AG20443 (cell line): ENCODE results near the gene SHC2.
"Not testable (repeated sequence)": the region's sequence is repeated elsewhere in the genome, so short reads cannot be mapped to it uniquely, and the experiment has no call there.

Experiments
- DNase-seq: peaks from one replicate; pipeline ENCODE4 v3.0.0; 2012; ENCODE audit warnings: low spot score, mixed read lengths

Gene SHC2

DNA sequence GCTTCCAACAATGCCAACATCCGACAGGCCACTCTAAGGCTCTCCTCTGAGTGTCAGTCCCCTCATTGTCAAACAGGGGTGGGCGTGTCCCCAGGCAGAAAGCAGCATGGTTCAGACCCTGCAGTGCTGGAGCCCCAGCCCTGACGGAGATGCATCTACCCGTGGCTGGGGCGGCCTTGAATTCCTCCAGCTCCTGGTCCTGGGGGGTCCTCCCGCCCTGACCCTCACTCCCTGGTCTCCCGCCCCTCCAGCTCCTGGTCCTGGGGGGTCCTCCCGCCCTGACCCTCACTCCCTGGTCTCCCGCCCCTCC, 38.0 kb downstream of the SHC2 start:
- not testable (repeated sequence) for DNase-seq

DNA sequence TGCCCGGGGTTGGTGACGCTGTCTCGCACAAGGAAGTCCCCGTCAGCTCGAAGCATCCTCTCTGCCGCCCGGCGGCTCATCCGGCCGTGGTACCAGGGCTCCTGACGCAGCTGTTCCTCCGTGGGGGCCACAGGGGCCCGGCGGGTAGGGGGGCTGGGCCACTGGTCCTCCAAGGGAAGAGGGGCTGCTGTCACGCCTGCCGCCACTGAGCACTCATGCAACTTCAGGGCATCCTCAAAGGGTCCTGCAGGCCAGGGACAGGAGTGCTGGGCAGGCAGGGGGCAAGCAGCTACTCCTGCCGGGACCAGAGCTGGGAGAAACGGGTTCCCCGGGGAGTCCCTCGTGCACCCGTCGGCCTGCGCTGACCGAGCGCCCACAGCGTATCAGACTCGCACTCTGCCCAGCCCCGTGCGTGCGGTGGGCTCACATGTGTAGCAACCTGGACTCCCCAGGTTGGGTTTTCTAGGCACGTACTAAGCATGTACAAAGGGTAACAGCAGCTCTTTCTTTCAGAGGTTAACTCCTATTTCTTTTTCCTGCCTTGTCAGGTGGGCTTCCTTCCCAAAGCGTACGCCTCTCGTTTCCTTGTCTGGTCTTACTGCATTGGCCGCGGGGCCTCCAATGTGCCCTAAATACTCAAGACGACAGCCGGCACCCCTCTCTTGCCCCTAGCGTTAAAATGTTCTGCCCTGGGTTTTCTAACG, 38.5 kb downstream of the SHC2 start:
- DNase-seq: no peak

DNA sequence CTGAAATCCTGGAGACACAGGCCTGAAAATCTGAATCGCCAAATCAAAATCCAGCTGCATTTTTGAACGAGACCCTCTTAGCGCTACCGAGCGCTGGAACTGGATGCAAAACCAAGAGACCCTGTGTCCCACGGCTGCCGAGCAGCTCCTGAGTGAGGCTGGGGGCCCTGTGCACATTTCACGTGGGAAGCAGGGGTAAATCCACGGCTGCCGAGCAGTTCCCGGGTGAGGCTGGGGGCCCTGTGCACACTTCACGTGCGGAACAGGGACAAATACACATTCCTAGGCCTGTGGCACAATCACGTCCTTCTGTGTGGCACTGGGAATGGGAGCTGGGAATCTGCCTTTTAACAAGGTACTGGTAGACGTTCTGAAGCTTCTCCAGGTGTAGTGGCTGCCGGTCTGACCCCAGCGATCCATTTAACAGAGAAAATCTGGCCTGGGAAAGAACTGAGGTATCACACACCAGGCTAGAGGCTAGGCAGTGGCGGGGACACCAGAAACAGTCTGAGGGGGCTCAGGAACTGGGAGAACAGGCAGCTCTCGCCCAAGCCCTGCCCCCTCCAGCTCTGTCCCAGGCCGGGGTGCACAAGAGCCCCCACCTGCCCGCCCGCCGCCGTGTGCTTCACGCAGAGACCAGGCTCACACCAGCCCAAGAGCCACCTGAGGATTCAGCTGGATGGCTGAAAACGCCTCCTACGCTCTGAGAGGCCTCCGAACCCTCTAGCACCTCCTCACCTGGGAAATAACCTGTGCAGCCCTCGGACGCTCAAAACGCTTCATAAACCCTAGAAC, 40.9 kb downstream of the SHC2 start:
- no peak for DNase-seq

DNA sequence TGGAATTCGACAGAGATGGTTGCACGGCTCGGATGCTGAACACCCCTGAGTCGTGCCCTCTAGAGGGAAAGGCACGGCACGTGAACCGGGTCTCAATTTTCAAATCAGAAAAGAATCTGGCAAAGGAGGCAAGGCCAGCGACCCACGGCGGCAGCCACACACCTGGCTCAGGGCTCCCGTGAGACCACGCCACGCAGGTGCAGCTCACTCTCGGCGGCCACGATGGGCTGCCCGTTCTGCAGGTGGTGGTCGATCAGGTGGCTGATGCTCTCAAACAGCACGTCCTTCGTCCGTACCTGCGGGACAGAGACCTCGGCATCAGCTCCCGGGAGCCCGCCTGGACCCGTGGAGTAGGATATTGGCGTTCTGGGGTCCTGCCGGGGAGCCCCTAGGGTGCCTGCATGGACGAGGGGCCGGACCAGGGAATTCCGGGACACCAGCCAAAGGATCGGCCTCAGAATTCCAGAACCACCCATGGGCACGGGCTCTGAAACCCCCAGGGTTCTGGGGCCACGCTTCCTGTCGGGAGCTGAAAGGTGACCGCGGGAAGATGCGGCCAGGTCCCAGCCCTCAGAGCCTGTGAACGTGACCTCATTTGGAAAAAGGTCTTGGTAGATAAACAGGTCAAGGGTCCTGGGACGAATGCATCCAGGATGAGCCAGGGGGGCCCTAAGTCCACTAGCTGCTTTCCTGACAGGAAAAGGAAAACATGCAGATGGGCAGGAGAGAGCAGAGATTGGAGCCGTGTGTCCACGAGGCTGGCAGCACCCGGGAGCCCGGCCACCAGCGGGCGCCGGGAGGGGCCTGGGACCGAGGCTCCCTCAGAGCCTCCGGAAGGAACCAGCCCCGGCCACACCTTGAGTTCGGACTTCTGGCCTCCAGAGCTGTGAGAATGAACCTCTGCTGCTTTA, 41.8 kb downstream of the SHC2 start:
- DNase-seq: no peak

DNA sequence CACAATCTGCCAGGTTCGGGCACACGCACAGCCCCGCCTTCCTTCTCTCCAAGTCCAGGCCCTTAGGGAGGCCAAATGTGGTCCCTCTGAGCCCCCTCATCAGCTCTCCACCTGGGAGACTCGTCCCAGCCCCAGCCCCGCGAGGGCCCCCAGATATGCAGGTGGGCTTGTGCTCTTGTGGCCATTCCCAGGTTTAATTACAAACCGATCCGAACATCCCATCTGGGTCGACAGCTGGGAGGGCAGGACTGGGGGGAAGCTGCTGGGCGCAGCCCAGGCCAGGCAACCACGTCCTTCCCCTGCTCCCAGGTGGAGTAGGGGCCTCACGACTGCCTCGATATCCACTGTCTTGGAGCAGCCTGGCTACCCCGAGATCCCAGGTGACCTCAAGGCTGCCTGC, 44.4 kb downstream of the SHC2 start:
- DNase-seq: no peak

DNA sequence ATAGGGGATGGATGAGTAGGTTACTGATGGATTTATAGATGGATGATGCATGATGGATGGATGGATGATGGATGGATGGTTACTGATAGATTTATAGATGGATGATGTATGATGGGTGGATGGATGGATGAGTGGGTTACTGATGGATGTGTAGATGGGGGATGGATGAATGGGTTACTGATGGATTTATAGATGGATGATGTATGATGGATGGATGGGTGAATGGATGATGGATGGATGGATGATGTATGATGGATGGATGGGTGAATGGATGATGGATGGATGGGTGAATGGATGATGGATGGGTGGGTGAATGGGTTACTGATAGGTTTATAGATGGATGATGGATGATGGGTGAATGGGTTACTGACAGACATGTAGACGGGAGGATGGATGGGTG, 45.5 kb downstream of the SHC2 start:
- no peak for DNase-seq

DNA sequence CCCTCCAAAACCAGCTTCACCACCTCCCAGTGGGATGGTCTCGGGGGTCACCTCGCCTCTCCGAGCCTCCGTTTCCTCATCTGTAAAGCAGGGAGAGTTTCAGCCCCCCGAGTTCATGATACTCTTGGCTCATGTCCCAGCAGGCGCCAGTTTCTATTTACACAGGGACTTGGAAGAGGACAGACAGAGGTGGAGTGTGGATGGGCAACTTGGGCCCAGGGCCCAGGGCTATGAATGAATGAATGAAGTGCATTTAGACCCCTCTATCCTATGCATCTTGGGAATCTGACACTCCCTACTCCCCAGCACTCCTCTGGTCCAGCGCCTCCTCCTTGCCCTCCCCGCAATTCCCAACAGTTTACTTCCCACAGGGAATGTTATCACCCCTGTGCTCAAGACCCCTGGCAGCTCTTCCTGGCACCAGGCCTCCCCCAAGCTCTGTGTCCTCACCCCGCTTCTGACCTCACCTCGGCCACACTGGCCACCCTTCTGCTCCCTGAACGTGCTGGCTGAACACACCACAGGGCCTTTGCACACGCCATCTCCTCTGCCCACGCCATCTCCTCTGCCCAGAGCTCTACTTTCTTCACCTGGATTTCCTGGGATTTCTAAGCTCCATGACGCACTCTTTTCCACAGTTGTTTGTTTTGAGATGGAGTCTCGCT, 46.9 kb downstream of the SHC2 start:
- DNase-seq: no peak

DNA sequence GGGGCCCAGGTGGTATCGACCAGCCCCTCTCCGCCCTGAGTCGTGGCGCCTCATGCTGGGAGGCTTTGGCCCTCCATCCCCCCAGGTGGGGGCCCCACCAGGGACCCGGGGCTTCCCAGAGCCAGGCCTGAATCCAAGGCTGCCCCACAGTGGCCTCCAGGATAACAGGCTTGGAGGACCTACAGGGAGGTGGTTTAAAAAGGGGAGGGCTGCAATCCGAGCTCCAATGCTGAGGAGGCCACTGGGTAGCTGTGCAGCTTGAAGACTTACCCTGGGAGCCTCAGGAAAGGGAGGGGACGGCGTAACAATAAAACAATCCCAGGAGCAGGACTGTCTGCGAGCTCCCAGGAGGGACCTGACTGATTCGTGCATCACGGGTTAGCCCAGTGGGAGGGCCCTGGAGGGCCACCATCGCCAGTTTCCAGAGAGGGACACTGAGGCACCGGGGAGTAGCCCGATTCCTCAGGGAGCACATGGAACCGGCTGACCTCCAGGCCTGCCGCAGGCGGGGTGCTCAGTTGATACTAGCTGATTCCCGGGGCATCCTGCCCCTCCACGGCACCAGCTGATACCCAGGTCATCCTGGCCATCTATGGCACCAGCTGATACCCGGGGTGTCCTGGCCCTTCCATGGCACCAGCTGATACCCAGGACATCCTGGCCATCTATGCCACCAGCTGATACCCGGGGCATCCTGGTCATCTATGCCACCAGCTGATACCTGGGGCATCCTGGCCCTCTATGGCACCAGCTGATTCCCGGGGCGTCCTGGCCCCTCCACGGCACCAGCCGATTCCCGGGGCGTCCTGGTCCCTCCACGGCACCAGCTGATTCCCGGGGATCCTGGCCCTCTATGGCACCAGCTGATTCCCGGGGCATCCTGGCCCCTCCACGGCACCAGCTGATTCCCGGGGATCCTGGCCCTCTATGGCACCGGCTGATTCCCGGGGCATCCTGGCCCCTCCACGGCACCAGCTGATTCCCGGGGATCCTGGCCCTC, 48.2 kb downstream of the SHC2 start:
- no peak for DNase-seq

DNA sequence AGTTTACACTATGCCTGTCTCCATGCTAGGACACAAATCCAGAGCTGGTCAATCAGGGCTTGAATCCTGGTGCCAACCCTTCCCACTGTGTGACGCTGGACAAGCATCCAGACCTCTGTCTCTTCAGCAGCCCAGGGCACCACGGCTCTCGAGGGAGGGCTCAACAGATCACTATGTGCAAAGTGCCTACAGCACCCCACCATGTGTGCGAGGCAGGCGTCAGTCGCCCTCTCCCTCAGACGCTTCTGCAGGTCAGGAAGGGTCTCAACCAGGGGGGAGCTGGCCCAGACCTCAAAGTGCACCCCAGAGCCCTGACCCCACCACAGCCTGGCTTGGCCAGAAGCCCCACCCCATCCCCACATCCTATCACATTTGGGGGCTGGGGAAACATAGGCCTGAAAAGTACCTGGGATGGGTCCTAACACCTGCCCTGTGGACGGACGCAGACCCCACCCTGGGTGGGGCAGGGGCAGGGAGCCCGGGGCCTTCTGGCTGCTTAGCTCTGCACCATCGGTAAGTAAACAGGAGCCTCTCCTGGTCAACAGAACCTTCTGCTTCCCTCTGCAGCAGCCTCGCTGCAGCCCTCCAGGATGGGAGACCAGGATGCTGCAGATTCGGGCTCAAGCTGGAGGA, 49.0 kb downstream of the SHC2 start:
- DNase-seq: no peak

DNA sequence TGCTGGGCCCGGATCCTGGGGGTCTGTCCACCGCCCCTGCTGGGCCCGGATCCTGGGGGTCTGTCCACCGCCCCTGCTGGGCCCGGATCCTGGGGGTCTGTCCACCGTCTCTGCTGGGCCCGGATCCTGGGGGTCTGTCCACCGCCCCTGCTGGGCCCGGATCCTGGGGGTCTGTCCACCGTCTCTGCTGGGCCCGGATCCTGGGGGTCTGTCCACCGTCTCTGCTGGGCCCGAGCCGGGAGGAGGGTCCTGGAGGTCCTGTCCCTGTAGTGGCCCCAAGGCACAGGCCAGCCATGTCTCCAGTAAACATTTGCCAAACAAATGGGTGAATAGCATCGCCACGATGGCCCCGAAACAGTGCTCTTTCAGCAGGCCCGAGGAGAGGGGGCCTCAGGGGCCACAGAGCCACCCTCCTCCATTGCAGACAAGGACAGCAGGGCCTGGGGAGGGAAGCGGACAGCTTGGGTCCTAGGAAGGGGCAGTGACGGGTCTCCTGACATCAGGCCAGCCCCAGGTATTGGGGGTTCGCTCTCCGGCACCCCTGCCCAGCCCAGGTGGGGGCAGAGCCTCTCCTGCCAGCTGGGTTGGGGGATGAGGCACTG, 49.6 kb downstream of the SHC2 start:
- not testable (repeated sequence) for DNase-seq

DNA sequence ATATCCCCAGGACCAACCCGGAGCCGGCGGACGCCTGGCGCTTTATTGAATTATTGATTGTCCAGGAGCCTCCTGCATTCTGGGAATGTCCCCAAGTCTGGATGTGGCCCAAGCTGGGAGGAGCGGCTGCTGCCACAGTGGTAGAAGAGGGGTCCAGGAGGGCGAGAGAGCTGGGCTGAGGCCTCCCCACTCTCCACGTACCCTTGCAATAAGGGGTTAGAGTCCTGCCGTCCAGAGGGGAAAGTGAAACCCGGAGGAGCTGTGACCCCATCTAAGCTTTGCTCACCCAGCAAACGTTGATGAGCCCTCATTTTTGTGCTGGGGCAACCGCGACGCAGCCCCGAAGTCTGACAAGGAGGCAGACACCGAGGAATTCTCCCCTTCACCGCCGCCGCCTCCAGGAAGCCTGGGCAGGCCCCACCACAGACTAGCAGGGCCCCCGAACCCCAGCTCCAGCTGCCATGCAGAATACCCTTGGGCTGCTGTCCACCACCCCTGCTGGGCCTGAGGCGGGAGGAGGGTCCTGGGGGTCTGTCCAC, 50.5 kb downstream of the SHC2 start:
- DNase-seq: no peak

DNA sequence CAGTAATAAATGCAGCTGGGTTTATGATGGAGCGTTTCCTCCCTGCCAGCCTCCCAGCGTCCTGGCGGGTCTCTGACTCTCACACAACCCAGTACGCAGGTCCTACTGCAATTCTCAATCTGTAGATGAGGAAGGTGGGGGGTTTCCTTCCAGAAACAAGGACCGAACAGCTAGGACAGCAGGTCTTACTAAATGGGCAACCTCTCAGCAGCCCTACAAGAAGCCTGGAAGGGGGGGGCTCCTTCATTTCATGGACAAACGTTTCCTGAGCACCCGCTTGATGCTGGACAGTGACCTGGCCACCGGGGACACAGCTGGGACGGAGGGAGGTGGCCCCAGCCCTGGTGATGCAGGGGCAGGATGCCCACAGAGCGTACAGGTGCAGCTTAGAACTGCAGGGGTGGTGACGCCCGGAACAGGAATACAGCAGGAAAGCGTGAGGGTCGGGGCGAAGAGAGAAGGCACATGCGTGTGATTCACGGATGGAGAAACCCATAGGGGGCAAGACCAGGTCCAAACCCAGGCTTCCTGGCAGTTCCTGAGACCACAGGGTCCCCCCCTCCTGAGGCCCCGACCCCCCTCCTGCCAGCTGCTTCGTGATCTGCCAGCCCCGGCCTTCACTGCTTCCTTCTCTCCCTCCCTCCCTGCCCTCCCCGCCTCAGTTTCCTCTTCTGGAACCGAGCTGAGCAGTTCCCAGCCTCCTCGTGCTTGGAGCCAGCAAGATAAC, 51.2 kb downstream of the SHC2 start:
- DNase-seq: no peak

DNA sequence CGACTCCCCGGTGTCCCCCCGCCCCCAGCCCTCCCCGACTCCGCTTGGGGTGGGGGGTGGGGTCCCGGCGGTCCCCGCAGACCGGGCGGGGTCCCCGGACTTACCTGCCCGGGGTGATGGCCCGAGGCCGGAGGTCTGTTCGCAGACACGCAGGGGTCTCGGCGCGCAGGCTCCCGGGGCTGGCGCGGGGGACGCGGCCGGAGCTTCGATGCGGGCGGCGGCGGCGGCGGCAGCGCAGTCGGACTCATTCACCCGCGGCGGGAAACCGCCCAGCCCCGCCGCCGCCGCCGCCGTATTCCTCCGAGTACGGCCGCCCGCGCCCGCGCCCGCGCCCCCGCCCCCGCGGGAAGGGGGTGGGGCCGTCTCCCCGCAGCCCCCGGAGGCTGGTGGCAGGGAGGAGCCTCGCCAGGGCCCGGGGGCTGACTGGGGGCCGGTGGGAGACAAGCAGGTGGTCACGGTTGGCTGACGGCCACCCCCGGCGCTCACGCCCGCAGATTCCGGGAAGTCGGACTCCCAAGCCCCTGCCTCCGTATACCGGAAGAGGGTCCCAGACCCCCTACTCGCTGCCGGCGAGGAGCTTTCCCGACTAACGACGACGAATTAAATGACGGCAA, 51.8 kb downstream of the SHC2 start, which contains the start of gene C2CD4C:
Gene C2CD4C (minus strand): TSS at position 246 of the 614 bp plus-strand sequence. CDS start 786 bp downstream, outside the sequence.
- peak; percentile 69 for DNase-seq

DNA sequence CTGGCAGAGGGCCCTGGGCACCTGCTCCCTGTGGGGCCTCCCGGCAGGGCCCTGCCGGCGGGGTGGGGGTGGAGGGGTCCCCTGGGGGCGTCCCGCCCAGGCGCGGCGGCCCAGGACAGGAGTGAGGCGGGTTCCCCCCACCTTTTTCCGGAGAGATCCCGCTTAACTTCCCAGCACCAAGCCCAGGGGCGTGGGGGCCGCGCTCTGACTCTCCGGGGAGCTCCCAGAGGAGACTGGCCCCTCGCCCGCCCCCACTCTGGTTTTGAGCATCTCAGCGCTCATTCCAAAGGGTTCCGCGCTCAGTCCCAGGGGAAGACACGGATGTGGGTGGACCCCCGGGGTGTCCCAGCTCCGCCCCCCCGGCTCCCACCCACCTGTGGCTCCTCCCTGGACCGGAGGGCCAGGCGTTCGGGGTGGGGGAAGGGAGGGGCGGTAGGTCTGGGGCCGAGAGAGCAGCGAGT, 52.4 kb downstream of the SHC2 start:
- DNase-seq: no peak

DNA sequence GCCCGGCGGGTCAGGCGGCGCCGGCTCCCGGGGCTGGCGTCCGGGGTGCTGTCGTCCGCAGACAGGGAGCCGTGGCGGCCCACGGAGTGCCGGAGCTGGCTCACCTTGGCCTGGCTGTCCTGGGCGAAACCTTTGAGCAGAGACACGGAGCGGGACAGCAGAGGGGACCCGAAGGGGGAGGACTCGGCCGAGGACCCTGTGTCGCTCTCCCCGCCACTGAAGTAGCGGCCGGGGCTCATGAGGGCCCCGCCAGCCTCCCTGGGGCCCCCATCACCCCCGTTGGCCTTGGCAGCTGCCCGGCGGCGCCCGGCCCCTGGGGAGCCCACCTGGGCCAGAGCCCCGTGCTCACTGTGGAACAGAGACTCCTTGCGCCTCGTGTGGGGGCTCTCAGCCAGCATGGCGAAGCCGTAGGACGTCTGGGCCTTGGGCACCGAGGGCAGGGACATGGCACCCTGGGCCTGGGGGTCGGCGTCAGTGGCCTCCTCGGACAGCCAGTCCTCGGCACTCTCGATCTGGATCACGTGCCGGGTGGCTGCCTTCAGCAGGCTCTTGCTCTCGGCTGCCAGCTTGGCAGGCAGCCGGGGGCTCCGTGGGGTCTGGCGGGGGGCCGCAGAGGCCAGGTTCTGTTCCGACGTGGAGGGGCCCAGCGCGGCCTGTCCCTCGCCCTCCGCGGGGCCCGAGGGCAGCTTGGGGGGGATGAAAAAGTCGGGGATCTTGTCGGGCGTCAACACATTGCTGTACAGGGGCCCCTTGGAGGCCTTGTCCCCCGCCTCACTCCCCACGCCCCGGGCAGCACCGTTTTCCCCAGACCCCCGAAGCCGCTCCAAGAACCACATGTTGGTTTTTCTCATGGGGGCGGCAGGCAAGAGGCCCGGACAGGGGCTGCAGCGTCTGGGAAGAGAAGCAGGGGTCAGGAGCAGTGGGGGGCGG, 53.1 kb downstream of the SHC2 start:
- no peak for DNase-seq

DNA sequence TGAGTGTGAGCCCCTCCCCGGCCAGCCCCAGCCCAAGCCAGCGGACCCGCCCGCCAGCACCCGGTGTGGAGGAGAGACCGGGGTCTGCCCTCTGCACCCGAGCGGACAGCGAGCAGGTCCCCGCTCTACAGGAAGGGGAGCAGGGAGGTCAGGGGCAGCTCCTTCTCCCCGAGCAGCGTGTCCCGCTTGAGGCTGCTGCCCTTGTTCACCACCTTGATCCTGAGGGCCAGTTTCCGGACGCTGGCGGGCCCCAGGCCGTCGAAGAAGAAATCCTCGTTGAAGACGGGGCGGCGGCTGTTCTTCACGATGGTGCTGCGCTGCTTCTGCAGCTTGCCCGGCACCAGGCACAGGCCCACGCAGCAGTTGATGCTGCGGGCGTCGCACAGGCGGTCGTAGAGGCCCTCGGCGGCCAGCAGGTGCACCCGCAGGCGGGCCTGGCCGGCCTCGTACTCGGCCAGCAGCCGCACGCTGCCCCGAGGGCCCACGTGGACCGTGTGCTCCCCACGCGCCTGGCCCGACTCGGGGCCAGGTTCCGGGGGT, 53.8 kb downstream of the SHC2 start:
- no peak for DNase-seq
